HG02759 (cell line): ENCODE data around the gene SPDEF.

Source experiments
- ATAC-seq: cut with Tn5 transposase; IDR thresholded peaks from one replicate; pipeline ENCODE4 v1.9.1; 2021; ENCODE audit warnings: mild to moderate bottlenecking, moderate library complexity; ENCODE audit not compliant: unreplicated experiment

Gene SPDEF

DNA sequence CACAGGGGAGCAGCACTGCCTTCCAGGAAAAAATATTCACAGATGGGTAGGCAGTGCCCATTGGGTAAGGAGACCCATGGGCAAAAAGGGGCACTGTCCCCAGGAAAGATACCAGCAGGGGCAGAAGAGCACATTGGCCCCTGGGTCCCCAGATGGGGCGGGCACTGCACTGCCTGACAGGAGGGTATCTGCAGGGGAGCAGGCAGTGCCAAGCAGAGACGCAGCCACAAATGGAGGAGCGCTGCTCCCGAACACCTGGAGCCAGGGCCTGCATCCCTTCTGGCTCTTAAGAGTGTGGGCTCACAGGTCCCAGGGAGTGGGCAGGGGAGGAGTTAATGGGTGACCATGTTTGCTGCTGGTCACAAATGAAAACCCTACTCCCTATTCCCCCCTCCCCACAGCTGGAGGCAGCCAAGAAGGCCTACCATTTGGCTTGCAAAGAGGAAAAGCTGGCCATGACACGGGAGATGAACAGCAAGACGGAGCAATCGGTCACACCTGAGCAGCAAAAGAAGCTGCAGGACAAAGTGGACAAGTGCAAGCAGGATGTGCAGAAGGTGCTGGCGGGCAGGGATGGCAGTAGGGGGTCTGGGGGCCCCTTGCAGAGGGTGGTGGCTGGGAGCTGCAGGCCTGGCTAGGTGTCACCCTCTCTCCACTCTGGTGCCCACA lies 27.0 kb downstream of the SPDEF start:
- no peak for ATAC-seq

GRCh38 chr6:34527751-34528670 lies 28.1 kb downstream of the SPDEF start:
- no peak for ATAC-seq

DNA sequence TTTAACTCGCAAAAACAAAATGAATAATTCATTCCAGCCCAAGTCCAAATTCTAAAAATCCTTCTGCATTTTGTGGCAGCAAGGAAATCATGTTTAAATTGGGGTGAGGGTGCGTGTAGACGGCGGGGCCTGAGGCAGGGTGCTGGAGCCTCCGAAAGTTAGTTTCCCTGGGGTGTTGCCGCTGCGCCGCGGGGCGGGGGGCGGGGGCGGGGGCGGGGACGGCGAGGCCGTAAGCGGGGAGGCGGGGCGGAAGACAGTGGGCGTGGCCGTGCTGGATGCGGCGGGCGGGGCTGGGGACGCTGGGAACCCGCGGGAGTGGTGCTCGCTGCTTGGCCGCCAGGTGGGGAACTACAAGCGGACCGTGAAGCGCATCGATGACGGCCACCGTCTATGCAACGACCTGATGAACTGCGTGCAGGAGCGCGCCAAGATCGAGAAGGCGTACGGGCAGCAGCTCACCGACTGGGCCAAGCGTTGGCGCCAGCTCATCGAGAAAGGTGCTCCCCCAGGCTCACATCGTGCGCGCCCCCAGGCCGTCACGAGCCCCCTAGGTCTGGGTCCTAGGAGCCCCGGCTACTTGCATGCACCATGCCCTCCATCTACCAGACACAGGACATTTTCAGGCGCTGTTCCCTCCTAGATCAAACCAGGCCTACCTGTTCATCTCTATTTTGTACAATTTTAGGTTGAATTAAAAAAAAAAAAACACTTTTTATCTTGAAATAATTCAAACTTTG lies 29.0 kb downstream of the SPDEF start:
- peak; percentile 87 for ATAC-seq

- ATAC-seq = no peak
Measured at GRCh38 chr6:34526241-34526972, 29.7 kb downstream of the SPDEF start.

GRCh38 chr6:34525431-34526175 lies 30.5 kb downstream of the SPDEF start:
- ATAC-seq = no peak

GRCh38 chr6:34524971-34525370 lies 31.2 kb downstream of the SPDEF start:
- ATAC-seq = no peak

DNA sequence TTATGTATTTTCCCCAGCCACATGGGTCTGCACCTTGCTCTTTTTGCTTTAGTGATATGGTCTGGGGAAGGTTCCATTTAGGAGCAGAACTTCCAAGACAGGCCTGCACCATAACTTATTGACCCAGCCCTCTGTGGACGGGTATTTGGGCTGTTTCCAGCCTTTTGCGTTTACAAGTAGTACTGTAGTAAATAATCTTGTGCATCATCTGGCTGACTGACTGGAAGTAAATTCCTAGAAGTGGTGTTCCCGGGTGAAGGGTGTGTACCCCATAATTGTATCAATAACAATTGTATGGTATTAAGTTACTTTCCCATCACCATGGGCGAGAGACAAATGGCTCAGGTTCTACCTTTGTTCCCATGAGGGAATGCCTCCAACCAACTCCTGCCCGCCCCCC lies 31.6 kb downstream of the SPDEF start:
- ATAC-seq = no peak

GRCh38 chr6:34523441-34524206 lies 32.5 kb downstream of the SPDEF start:
- no peak for ATAC-seq

- no peak for ATAC-seq
Measured at GRCh38 chr6:34522761-34523160, 33.4 kb downstream of the SPDEF start.

- no peak for ATAC-seq
Measured at GRCh38 chr6:34521463-34522285, 34.5 kb downstream of the SPDEF start.

DNA sequence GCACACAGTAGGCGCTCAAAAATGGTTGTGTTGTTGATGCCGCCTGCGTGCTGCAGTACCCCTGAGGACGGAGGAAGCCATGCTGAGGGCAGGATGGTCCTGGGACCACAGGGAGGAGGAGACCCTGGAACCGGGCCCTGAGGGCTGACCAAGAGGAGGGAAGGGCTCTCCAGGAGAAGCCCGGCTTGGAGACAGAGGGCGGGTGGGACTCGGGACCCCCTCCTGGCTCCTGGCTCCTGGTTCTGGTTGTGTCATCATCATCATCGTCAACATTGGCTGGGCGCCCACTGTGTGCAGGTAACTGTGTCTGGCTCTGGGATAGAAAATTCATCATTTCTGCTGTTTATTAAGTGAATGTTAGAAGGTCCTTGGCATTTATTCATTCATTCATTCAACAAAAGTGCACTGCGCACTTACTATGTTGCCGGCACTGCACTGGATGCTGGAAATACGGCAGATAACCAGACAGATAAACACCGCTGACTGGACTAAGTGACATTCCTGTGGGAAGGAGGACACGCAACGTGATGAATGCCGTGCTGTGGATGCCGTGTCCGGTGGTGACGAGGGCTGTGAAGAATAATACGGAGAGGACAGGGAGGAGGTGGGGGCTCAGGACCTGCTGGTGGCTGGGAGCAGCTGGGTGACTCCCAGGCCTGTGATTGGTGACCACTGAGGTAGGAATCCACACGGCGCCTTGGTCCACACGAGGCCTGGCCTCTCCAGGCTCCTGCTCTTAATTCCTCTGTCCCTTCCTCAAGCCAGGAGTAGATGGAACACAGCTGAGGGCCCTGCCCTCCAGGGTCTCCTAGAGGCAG lies 35.3 kb downstream of the SPDEF start:
- ATAC-seq = no peak

DNA sequence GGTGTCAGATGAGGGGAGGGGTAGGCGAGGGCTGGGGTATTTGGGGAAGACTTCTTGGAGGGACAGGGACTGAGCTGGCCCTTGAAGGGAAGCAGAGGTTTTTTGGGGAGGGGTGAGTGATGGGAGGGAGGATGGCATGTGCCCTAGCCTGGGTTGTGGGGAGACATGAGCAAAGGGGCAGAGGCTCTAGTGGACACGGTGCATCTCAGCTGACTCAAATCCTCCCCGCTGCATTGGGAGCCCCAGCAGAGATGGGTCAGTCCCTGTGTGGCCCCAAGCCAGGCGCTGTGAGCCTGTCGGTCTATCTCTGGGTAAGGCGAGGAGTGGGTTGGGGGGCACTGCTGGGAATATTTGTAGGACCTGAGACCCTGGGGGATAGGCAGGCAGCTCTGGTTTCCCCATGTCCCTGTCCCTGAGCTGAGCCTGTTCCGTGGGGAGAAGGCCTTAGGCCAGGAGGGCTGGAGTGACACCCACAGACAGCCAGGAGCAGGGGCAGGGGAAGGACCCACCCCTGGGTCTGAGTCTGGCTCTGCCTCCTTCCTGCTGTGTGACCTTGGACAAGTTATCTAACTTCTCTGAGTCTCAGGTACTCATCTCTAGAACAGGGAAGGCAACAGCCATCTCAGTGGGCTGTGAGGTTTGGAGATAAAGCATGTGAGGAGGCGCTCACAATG lies 36.0 kb downstream of the SPDEF start:
- ATAC-seq = no peak

GRCh38 chr6:34518669-34519365 lies 37.3 kb downstream of the SPDEF start:
- ATAC-seq = no peak

DNA sequence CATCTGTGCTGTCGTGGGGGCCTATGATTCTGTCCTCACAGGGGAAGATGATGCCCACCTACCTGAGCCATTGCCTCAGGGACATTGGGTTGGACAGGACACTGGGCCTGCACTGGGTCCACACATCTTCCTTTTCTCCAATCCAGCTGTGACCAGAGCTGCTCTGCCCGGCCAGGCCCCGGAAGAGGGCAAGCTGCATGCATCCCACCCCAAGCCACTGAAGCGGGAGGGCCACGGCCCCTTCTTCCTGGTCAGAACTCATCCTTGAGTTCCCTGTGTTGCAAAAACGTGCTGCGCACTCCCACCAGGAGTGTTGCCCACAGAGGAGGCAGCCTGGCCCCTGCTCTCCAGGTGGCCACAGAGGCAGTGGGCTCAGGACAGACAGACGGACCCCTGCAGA lies 38.2 kb downstream of the SPDEF start:
- no peak for ATAC-seq

DNA sequence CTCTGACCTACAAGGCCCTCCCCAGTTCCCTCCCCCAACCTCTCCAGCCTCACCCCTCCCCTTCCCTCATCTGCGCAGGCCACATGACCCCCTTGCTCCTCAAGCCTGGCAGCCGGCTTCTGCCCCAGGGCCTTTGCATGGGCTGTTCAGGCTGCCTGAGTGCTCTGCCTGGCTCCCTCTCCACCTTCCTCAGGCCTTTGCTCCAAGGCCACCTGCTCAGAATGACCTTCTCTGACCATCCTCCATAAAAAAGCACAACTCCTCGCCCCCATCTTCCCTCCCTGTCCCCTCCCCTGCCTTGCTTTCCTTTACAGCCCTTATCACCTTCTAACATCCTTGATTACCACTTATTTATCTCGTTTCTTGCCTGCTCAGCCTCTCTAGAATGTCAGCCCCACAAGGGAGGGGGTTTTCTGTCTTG lies 38.7 kb downstream of the SPDEF start:
- no peak for ATAC-seq
